Measurements from ENCODE around the gene NAA10.

The NAA10 gene

DNA sequence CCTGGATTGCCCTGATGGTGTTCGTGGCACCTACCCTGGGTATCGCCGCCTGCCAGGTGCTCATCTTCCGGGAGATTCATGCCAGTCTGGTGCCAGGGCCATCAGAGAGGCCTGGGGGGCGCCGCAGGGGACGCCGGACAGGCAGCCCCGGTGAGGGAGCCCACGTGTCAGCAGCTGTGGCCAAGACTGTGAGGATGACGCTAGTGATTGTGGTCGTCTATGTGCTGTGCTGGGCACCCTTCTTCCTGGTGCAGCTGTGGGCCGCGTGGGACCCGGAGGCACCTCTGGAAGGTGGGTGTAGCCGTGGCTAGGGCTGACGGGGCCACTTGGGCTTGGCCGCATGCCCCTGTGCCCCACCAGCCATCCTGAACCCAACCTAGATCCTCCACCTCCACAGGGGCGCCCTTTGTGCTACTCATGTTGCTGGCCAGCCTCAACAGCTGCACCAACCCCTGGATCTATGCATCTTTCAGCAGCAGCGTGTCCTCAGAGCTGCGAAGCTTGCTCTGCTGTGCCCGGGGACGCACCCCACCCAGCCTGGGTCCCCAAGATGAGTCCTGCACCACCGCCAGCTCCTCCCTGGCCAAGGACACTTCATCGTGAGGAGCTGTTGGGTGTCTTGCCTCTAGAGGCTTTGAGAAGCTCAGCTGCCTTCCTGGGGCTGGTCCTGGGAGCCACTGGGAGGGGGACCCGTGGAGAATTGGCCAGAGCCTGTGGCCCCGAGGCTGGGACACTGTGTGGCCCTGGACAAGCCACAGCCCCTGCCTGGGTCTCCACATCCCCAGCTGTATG is 28.5 kb downstream of the NAA10 start:
- no peak for FAIRE-seq

DNA sequence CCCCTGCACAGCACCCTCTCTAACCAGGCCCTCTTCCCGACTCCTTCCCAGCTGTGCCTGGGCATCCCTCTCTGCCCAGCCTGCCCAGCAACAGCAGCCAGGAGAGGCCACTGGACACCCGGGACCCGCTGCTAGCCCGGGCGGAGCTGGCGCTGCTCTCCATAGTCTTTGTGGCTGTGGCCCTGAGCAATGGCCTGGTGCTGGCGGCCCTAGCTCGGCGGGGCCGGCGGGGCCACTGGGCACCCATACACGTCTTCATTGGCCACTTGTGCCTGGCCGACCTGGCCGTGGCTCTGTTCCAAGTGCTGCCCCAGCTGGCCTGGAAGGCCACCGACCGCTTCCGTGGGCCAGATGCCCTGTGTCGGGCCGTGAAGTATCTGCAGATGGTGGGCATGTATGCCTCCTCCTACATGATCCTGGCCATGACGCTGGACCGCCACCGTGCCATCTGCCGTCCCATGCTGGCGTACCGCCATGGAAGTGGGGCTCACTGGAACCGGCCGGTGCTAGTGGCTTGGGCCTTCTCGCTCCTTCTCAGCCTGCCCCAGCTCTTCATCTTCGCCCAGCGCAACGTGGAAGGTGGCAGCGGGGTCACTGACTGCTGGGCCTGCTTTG is 29.2 kb downstream of the NAA10 start:
- FAIRE-seq: no peak

DNA sequence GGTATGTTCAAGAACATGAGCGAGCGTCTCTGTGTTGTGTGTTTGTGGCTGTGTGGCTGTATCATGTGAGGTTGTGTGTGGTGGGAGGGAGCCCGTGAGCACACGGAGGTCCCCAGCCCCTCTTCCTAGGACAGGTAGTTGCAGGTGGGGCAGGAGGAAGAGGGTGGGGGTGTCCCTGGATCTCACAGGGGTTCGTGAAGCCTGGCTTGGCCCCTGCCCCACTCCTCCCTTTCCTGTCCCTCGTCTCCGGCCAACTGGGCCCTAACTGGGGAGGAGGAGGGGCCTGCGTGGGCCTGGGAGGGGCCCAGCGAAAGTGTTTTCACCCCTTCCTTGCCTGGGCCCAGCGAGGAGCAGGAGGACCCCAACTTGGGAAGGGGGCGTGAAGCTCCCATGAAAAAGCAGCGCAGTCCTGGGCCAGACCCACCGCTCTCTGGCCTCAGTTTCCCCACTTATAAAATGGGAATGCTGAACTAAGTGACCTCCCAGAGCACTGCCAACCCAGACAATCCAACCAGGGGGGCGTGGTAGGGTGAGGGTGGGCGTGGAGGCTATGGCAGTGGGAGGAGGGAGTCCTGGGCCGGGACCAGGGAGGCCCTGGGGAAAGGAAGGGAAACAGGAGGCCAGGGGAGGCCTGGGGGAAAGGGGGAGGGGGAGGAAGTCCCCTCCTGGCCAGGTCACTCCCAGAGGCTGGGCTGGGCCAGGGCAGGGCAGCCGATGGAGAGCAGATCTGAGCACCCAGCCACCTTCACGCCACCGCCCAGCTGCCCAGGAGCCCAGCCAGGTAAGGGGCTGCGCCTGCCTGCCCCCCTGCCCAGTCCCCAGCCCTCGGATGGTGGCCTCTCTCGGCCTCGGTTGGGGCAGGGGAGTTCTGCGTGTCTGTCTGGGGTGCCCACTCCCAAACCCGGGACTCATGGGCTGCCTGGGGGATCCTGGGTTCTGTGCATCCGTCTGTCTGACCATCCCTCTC is 30.6 kb downstream of the NAA10 start, which contains the start of gene AVPR2:
Gene AVPR2, plus strand, starts transcription at position 683 of the 967 bp plus-strand sequence. CDS start 473 bp downstream, outside the sequence.
- no peak for FAIRE-seq

DNA sequence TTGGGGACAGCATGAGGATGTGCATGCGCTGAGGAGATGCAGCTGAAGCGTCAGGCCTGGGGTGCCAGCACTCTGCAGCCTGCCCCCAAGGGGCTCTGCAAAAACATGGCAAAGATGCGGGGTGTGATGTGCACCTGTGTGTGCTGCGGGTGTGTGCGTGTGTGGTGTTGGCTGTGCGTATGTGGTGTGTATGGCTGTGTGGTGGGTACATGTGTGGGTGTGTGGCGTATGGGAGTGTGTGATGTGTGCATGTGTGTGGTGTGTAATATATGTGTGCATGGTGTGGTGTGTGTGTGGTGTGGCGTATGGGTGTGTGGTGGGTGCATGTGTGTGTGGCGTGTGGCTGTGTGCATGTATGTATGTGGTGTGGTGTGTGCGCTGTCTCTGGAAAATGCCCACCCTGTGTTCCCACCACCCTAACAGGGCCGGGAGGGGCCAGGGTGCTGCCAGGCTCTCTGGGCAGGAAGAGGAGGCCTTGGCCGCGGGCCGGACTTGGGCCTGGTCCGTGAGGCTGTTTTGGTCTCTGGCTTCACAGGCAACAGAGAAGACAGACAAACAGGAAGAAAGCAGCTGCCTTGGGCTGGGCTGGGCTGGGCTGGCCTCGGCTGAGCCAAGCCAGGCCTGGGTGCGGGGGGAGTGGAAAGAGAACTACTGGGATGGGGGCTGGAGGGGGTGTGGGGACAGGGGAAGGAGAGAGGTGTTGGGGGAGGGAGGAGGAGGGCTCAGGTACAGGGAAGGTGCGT is 31.4 kb downstream of the NAA10 start:
- no peak for FAIRE-seq

DNA sequence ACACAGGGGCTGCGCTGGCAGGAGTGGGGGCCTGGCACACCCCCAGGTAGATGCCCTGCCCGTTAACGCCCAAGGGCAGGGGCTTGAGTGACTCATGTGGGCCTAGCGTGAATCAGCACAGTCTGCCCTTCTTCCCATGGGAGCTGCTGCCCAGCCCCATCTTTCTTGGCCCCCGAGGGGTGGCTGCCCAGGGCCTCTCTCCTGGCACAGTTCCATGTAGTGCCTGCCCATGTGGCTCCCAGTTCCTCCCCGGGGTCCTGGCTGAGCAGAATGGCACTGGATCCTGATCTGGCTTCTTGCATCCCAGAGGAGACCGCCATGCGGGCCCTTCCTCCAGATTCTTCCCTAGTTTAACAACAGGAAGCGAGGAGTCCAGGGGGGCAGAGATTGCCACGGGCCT is 32.5 kb downstream of the NAA10 start:
- FAIRE-seq: no peak

DNA sequence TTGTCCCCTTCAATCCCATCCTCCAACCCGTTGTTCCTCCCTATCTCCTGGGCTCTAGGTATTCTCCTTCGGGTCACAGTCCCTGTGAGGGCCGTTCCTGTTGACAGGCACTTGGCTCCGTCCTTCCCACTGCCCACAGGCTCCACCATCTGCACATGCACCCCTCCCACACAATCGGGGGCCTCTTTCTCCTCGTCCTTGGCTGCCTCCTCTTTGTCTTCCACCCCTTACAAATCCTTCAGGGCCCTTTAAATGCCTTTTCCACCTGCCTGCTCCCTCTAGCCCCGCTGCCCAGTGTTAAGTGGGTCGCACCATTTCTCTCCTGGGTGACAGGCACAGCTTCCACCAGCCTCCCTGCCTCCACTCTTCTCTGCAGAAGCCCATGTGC is 33.1 kb downstream of the NAA10 start:
- no peak for FAIRE-seq

DNA sequence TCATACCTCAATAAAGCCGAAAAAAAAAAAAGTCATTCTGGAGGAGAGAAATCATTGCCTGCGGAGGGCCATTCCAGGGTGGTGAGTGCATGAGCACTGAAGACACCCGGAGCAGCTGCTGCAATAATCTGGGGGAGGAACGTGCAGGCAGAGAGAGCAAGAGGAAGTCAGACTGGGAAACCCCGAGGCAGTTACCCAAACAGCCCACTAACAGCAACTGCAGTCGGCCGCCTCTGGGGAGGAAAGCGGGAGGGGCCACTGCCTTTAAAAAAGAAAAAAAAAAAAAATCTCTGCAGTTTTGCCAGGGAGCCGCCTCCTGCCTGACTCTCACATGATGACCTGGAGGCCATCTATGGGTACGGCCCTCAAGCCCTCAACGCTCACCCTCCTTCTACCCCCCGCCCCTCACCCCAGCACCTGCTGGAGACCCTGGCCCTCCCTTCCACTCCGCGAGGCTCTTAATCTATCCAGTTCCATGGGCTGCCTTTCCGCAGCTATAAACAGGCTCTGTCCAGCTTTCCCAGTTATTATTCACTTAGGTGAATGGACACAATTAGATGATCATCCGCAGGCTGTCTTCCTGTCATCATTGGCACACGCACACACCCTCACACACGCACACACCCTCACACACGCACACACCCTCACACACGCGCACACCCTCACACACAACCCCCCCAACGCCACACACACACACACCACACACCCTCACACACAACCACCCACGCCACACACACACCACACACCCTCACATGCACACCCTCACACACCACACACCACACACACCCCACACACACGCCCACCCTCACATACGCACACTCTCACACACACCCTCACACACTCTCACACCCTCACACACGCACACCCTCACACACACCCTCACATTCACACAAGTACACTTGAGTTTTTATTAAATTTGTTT is 33.7 kb downstream of the NAA10 start:
- FAIRE-seq: no peak

DNA sequence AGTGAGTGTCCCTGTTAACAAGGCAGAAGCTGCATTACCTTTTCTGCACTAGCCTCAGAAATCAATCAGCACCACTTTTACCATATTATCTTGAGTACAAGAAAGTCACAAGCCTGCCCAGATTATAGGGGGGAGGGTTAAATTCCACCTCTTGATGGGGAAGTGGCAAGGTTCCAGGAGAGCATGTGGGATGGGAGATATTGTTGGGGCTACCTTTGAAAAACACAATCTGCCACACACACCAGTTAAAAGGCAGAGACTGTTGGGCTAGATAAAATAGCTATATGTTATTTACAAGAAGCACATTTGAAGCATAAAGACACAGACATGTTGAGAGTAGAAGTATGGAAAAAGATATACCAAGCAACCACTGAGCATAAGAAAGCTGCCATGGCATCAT is 36.9 kb downstream of the NAA10 start:
- FAIRE-seq: no peak

DNA sequence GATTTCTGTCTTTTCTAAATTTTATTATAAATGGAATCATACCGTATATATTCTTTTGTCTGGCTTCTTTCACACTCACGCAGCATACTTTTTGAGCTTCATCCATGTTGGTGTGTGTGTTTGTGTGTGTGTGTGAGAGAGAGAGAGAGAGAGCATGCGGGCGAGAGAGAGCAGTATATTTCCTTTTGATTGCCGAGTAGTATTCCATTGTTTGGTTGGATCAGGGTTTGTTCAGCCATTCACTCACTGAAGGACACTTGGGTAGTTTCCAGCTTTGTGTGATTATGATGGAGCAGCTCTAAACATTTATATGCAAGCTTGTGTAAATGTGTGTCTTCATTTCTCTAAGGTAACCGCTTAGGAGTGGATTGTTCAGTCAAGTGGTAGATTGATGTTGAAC is 45.7 kb downstream of the NAA10 start:
- no peak for FAIRE-seq

DNA sequence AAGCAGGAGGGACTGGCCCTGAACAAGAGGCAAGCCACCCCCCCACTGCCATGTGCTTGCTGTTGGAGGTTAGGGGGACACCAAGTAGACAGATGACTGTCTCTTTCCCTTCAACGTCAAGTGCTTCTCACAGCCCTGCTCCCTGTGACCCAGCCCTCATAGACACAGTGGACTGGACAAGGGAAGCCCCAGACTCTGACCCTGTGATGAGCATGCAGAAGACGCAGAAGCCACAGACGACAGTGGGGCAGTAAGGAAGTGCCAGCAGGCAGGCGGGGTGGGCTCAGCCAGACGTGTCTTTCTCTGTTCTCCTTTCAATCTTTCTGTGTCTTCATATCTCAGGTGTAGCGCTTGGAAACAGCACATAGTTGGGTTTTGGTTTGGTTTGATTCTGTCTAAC is 46.5 kb downstream of the NAA10 start:
- no peak for FAIRE-seq

DNA sequence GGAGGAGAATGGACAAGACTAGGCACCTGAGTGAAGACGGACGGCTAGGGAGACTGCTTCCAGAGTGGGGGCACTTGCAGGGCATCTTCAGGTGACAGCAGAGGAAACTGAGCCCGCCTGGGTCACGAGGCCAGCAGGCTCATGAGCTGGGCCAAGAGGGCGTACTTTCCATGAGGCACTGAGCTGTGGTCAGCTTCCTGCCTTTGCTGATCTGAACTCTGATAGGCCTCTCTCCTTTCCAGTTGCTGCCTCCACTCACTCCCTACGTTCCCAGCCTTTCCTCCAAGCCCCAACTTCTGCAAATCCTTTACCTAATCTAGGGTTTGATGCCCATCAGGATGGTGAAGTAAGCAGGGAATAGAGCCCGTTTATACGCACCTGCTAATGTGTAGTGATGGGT is 47.5 kb downstream of the NAA10 start:
- FAIRE-seq: no peak

DNA sequence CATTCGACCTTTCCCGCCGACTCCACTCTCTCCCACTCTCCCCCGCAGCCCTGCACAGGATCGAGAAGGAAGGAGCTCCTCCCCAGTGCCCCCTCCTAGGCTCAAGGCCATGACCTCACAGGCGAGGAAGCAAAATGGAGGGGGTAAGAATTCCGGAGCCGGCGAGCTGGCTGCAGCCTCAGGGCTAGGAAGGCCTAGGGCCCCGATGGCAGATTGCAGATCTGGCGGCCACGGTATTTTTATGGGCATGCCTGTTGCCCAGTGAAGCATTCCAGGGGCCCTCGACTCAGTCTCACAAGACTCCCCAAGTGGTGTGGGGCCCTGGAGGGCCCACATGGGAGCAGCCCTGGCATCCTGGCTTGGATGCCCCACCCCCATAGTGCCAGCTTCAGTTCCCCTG is 47.9 kb downstream of the NAA10 start:
- FAIRE-seq: no peak

DNA sequence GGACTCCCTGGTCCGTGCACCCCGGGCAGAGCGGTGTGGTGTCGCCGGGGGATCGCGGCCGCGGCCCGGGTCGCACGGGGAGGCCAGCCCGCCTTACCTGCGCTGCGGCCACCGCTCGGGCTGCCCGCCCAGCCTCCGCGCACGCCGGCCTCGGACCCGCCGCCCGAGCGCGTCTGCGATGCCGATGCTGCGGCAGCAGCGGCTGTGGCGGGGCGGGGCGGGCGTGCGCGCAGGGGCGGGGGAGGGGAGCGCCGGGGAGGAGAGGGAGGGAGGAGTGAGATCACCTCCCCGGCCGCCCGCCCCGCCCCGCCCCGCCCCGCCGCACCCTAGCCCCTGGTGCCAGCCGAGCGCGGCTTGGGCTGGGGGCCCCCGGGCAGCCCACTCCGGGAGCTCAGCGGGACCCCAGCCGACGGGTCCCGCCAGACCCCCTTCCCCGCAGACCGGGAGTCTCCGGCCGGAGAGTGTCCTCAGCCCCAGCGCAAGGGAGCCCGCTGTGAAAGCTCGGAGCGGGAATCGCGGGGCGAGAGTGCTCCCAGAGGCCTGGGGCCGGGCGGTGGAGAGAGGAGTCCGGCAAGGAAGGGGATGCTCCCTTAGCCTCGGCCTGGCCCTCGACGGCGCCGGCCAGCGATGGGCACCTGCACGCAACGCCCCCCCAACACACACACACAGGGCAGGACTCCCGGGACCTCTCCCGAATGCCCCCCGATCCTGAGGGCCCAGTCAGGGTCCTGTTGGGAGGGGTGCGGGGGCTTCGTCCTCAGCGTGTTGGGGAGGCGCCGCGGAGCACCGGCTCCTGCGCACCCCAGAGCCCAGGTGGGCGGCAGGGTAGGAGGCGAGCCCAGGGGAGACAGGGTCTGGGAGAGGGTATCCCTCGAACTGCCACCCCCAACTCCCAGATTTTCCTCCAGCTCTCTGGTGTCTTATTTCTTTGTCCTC is 48.6 kb downstream of the NAA10 start, which contains the start of gene L1CAM:
Gene L1CAM, minus strand, starts transcription at position 206 of the 936 bp plus-strand sequence. CDS start 10,337 bp downstream, outside the sequence.
- no peak for FAIRE-seq

DNA sequence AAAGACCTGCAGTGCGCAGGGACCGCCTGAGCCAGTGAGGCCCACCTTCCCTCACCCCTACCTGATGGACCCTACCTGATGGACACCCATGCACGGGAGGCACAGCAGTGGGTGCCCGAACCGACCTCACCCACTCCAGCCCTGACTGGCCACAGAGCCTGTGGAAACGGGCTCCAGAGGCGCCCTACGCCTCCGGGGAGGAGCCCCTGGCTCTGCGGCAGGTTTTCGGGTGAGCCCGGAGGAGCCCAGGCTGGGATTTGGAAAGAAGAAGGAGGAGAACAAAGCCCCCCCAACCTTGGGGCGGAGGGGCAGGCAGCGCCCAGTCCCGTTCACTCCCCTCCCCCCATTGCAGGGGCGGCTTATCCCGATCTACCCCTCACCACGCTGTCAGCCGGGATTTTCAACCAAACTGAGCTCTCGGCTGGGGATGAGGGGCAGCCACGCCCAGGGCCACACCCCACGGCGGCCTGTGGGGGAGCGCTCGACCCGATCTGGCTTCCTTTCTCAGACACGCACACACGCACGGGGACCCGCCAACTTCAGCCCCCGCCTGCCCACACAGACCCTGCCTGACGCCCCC is 49.5 kb downstream of the NAA10 start:
- FAIRE-seq: no peak

DNA sequence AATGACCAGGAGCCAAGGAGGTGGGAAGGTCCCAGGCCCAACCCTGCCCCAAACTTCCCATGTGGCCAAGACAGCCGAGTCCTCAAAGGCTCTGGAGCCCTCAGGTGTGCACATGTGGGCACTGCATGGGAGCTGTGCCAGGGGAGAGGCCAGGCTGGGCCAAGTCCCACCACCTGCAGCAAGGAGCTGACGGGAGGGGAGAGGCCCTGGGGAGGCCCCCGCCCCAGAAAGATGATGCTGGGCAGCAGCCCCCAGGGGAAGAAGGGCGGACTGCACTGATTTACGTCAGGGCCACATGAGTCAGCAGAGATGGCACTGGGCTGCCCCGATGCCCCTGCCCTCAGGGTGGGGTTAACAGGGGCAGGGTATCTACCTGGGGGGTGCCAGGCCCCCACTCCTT is 50.2 kb downstream of the NAA10 start:
- FAIRE-seq: no peak

DNA sequence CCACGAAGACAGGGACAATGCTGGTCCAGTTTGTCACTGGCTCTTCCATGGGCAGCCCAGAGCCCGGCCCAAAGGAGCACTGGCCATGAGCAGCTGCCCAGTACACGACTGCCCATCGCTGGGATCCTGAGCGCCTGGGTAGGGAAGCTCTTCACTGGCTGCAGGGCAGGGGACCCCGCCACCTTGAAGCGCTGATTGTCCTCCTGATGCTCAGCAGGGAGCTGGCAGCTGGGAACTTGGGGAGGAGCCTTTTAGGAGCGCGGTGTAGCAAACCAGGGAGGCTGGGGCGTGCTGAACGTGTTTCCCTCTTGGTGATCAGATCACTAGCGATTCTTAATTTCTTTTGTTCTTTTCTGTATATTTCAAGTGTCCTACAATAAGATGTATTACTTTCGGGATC is 50.7 kb downstream of the NAA10 start:
- no peak for FAIRE-seq

DNA sequence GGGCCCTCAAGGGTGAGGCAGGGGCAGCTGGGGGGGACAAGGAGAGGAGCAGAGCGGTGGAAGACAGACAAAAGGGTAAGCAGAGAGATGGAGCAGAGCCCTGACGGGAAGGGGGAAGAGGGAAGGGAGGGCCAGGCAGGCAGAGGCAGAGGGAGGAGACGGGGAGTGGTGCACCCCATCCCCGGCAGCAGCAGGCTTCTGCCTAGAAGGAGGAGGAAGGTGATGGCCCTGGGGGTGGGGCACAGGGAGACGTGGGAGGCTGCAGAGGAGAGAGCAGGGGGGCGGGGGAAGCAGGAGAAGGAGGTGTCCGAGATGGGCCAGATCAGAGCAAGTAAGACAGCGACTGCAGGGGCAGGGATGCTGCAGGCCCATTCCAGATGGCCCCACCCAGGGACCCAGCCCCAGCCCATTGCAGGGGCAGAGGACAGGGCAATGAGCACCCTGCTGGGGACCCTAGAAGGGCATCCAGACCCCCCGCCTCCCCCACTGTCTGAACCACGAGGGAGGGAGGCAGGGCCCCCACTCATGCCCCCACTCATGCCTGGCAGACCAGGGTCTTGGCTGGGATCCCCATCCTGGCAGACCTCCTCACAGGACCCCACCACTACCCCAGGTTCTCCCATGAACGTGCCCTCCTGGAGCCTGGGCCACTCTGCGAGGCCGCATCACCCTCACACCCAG is 51.5 kb downstream of the NAA10 start:
- FAIRE-seq: no peak

DNA sequence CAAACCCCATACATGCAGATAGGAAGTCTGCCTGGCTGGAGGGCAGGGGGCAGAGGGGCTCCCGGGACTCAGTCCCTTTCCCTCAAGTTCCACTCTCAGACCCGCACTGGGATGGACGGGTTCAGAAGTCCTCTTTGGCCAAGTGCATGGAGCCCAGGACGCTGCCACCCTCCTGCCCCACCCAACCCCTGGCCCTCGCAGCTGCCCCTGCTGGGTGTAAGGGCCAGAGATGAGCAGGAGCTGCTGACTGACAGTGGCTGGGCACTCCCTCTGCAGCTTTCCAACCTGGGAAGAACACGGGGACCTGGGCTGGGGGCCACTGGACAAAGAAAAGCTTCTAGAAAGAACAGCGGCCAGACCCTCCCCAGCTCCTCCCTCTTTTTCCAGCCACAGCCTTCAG is 52.3 kb downstream of the NAA10 start:
- FAIRE-seq: no peak

DNA sequence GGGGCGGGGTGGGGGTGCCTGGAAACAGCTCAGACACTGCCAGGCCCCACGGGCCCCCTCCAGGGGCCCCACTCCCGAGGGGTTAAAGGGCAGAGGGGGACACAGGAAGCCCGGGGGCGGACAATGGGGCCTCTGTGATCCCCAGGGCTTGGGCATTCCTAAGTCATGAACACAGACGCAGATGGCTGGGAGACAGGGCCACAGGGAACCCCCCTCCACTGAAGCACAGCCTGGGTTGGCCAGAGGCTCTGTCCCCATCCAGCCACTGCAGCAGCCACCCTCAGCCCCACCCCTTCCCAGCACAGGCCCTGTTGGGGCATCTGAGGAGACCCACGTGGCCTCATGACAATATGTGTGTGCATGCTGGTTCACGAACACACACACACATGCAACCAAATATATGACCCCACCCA is 52.7 kb downstream of the NAA10 start:
- FAIRE-seq: no peak
